ENCODE results near the gene ACTRT2.

The ACTRT2 gene

DNA sequence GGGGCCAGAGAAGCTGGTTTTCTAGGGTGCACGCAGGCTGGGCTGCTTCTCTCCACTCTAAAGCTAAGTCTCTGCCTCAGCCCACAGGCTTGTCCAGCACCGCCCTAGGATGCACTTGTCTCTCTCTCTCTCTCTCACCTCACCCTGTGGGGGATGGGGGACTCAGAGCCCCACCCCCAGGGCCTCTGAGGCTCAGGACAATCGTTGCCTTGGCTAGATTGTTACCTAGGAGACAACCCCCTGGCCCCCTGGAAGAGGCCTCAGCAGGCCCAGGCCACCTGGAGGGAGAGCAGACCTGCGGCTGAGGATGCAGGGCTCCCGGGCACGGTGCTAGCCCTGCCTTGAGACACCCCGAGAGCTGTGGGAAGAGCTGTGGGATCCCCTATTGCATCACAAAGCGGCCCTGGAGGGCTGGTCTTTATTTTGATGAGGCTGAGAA, at the start of gene ACTRT2:
Gene ACTRT2, plus strand, starts transcription at position 235 of the 439 bp plus-strand sequence. CDS start 220 bp downstream, outside the sequence.
- TF ChIP-seq, protein P1, sequence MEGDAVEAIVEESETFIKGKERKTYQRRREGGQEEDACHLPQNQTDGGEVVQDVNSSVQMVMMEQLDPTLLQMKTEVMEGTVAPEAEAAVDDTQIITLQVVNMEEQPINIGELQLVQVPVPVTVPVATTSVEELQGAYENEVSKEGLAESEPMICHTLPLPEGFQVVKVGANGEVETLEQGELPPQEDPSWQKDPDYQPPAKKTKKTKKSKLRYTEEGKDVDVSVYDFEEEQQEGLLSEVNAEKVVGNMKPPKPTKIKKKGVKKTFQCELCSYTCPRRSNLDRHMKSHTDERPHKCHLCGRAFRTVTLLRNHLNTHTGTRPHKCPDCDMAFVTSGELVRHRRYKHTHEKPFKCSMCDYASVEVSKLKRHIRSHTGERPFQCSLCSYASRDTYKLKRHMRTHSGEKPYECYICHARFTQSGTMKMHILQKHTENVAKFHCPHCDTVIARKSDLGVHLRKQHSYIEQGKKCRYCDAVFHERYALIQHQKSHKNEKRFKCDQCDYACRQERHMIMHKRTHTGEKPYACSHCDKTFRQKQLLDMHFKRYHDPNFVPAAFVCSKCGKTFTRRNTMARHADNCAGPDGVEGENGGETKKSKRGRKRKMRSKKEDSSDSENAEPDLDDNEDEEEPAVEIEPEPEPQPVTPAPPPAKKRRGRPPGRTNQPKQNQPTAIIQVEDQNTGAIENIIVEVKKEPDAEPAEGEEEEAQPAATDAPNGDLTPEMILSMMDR (IDR thresholded peaks at IDR 0.05; ENCODE audit: borderline replicate concordance, extremely low read depth, low read length, poor library complexity, severe bottlenecking): no peak
- no peak for TF ChIP-seq EZH2 (IDR thresholded peaks at IDR 0.05; ENCODE audit: borderline replicate concordance, low read depth, low read length, severe bottlenecking)
- H3K9ac ChIP-seq (ENCODE audit: low read depth, low read length): no peak within 1 kb of the TSS
- peaks cover 2% of the 10 kb centered on the region for H3K9me3 ChIP-seq (ENCODE audit: insufficient read depth, low read length, severe bottlenecking)
- H3K79me2 ChIP-seq (ENCODE audit: insufficient read depth, low read length): no peaks in the 10 kb centered on the region
- no peaks in the 10 kb centered on the region for H3K27me3 ChIP-seq (ENCODE audit: insufficient read depth, low read length, poor library complexity)
- H3K27ac ChIP-seq (ENCODE audit: low read length): no peak within 1 kb of the TSS
- H3K36me3 ChIP-seq (ENCODE audit: insufficient read depth, low read length): no peaks in the 10 kb centered on the region
- H4K20me1 ChIP-seq (ENCODE audit: insufficient read depth, low read length): no peaks in the 10 kb centered on the region
- no peaks in the 10 kb centered on the region for H3K4me1 ChIP-seq (ENCODE audit: insufficient read depth, low read length)
- DNase-seq (no peak), ATAC-seq (ENCODE audit: insufficient read depth, low read depth) (no peak)
- no peak within 1 kb of the TSS for H3K4me3 ChIP-seq (ENCODE audit: low read depth in 1 of 2, low read length in 2 of 2)
- H3K4me2 ChIP-seq (ENCODE audit: insufficient read depth, low read length): no peak within 1 kb of the TSS
- H2AFZ ChIP-seq (ENCODE audit: low read depth, low read length): no peak within 1 kb of the TSS

DNA sequence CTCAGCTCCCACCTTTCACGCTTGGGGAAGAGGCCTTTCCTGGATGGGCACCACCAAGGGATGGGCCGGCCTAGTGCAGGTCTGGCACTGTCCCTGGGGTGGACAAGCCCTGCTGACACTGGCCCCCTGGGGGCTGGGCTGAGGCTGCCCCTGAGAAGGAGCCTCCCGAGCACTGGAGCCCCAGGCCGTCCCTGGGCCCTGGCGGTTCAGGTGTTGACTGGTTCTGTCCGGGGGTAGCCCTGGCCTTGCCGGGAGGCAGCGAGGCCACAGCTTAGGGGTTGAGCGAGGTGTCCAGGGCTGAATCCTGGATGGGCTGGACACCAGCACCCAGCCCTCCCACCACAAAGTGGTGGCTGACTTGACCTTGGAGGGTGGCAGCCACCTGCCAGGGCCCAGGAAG, 49.7 kb upstream of the ACTRT2 start:
- no peak for TF ChIP-seq EZH2 (IDR thresholded peaks at IDR 0.05; ENCODE audit: borderline replicate concordance, low read depth, low read length, severe bottlenecking)
- TF ChIP-seq, protein P1 (IDR thresholded peaks at IDR 0.05; ENCODE audit: borderline replicate concordance, extremely low read depth, low read length, poor library complexity, severe bottlenecking): no peak
- Histone ChIP-seq H3K4me1 (ENCODE audit: insufficient read depth, low read length) (no peaks in the 10 kb centered on the region), H4K20me1 (ENCODE audit: insufficient read depth, low read length) (peaks cover 4% of the 10 kb centered on the region; the same call in 1 of the 2 replicates), H3K36me3 (ENCODE audit: insufficient read depth, low read length) (no peaks in the 10 kb centered on the region), H3K27me3 (ENCODE audit: insufficient read depth, low read length, poor library complexity) (no peaks in the 10 kb centered on the region), H3K9ac (ENCODE audit: low read depth, low read length) (no peak overlapping the region), H3K79me2 (ENCODE audit: insufficient read depth, low read length) (no peaks in the 10 kb centered on the region), H3K9me3 (ENCODE audit: insufficient read depth, low read length, severe bottlenecking) (no peaks in the 10 kb centered on the region), H3K27ac (ENCODE audit: low read length) (no peak overlapping the region), H3K4me2 (ENCODE audit: insufficient read depth, low read length) (no peak overlapping the region), H3K4me3 (ENCODE audit: low read depth in 1 of 2, low read length in 2 of 2) (no peak overlapping the region), H2AFZ (ENCODE audit: low read depth, low read length) (no peak overlapping the region)
- DNase-seq (no peak), ATAC-seq (ENCODE audit: insufficient read depth, low read depth) (no peak)

DNA sequence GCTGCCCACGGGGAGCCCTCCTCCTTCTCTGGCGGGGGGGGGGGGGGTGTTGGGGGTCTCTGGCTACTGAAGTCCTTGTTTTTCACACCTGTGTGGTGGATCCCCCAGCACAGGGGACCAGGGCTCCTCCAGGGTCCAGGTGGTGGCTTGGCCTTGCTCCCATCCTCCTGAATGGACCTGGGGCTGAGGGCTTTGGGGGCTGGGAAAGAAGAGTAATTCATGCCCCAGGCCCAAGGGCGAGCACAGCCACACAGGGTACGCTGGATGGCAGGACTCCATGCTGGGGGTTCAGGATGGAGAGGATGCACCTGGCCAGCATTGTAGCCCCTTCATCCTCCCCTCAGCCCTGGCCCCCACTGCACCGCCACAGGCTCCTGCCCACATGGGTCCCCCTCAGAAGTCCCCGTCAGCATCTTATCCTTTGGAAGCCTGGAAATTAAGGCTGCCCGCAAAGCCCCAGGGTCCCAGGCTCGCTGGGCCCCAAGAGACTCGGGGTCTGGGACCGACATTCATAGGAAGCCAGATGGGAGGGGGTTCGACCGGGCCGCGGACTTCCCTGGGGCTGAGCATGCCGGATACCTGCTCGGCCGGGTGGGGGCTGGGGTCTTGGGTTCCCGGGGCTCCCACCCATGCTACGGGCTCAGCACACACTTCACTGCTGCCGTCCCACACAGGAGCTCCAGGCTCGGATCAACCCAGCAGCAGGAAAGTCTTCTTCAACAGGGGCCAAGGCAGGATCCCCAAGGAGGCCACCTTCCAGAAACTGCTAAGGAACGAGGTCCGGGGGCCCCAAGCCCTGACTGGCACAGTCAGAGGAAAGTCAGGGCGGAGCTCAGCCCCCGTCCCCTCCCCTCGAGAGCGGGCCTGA, 49.0 kb upstream of the ACTRT2 start:
- Histone ChIP-seq H3K27me3 (ENCODE audit: insufficient read depth, low read length, poor library complexity) (no peaks in the 10 kb centered on the region), H3K4me3 (ENCODE audit: low read depth in 1 of 2, low read length in 2 of 2) (no peak overlapping the region), H3K36me3 (ENCODE audit: insufficient read depth, low read length) (no peaks in the 10 kb centered on the region), H4K20me1 (ENCODE audit: insufficient read depth, low read length) (peaks cover 4% of the 10 kb centered on the region; the same call in 1 of the 2 replicates), H3K79me2 (ENCODE audit: insufficient read depth, low read length) (no peaks in the 10 kb centered on the region), H2AFZ (ENCODE audit: low read depth, low read length) (no peak overlapping the region), H3K9ac (ENCODE audit: low read depth, low read length) (no peak overlapping the region), H3K4me2 (ENCODE audit: insufficient read depth, low read length) (no peak overlapping the region), H3K27ac (ENCODE audit: low read length) (no peak overlapping the region), H3K9me3 (ENCODE audit: insufficient read depth, low read length, severe bottlenecking) (no peaks in the 10 kb centered on the region), H3K4me1 (ENCODE audit: insufficient read depth, low read length) (no peaks in the 10 kb centered on the region)
- TF ChIP-seq EZH2 (IDR thresholded peaks at IDR 0.05; ENCODE audit: borderline replicate concordance, low read depth, low read length, severe bottlenecking): no peak
- TF ChIP-seq, protein P1 (IDR thresholded peaks at IDR 0.05; ENCODE audit: borderline replicate concordance, extremely low read depth, low read length, poor library complexity, severe bottlenecking): no peak
- DNase-seq: no peak
- no peak for ATAC-seq (ENCODE audit: insufficient read depth, low read depth)
